Measurements from ENCODE around the gene SORT1.

Gene SORT1

DNA sequence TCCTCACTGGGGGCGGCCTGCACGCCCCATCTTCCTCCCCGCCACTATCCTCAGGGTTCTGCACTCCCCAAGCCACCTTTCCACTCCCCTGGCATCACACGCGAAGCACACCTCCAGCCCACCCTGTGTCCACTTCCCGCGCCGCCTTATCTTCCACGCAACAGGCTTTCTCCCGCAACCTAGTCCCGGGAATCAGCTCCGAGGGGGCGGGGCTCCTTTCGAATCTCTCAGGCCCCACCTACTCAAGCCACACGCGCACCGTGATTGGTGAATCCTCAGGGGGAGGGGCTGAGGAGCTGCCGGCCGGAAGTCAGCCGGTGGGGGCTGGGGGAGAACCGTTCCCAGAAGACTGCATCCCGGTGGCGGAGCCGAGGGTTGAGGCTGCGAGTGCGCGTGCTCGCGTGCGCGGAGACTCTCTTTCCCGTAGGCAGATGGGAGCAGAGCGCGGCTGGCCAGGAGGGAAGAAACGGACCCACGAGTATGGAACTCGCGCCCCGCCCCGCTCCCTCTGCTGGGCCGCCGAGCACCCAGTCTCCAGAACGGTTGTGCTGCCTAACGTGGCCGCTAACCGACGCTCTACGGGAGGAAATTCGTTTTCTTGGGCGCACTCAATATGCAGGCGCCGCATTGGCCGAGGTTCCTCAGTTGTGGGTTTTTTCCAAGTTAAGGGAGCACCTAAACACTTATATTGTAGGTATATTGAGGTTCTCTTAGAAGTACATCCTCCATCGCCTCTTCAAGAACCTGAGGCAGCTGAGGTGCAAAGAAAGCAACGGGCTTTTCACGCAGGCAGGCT, 114.6 kb downstream of the SORT1 start, which contains the start of gene PSRC1:
PSRC1 (minus strand) TSS at position 194 of the 796 bp plus-strand sequence.
- TF ChIP-seq, protein P1, sequence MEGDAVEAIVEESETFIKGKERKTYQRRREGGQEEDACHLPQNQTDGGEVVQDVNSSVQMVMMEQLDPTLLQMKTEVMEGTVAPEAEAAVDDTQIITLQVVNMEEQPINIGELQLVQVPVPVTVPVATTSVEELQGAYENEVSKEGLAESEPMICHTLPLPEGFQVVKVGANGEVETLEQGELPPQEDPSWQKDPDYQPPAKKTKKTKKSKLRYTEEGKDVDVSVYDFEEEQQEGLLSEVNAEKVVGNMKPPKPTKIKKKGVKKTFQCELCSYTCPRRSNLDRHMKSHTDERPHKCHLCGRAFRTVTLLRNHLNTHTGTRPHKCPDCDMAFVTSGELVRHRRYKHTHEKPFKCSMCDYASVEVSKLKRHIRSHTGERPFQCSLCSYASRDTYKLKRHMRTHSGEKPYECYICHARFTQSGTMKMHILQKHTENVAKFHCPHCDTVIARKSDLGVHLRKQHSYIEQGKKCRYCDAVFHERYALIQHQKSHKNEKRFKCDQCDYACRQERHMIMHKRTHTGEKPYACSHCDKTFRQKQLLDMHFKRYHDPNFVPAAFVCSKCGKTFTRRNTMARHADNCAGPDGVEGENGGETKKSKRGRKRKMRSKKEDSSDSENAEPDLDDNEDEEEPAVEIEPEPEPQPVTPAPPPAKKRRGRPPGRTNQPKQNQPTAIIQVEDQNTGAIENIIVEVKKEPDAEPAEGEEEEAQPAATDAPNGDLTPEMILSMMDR (IDR thresholded peaks at IDR 0.05; ENCODE audit: insufficient read depth, low read length, missing control alignments) = peak; percentile 89
- ChIA-PET POLR2A (interaction anchor here (0.9 to 1.4 kb wide), 4 partner anchors 10 to 93 kb away, joined by 3 to 5 read pairs (median 4); no protein-coding TSS in a partner anchor), CTCF (interaction anchor here (0.6 to 8.4 kb wide), 10 partner anchors 9 to 249 kb away, joined by 3 to 340 read pairs (median 4); partner anchors contain the start of genes CYB561D1 and SORT1)
- DNase-seq (ENCODE audit: low read depth, low spot score) = peak; percentile 74
- peak within 1 kb of the TSS; percentile 97 for H3K4me3 ChIP-seq (ENCODE audit: low read depth, low read length)

DNA sequence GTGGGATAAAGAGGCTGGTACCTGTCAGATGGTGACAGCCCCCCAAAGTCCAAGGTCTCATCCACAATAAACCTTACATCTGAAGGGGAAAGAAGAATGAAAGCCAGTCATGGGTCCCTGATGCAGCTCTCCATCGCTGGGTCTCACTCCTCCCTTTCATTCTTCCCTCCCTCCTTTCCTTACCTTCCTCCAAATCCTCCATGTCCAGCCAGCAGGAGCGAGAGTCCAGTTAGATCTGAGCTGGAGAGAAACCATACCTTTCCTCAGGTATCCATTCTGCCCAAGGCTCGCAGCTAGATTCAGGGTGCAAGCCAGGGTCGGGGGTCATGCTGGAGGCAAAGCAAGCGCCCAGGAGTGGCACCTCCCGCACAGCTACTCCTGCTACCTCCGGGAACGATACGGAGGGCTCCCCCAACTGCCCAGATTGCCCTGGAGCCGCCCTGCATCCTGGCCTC, 115.2 kb downstream of the SORT1 start:
- CTCF ChIA-PET = interaction anchor here (0.6 to 8.4 kb wide), 10 partner anchors 10 to 250 kb away, joined by 3 to 340 read pairs (median 4); partner anchors contain the start of genes CYB561D1 and SORT1
- POLR2A ChIA-PET = interaction anchor here (0.9 to 1.4 kb wide), 4 partner anchors 10 to 93 kb away, joined by 3 to 5 read pairs (median 4); no protein-coding TSS in a partner anchor

DNA sequence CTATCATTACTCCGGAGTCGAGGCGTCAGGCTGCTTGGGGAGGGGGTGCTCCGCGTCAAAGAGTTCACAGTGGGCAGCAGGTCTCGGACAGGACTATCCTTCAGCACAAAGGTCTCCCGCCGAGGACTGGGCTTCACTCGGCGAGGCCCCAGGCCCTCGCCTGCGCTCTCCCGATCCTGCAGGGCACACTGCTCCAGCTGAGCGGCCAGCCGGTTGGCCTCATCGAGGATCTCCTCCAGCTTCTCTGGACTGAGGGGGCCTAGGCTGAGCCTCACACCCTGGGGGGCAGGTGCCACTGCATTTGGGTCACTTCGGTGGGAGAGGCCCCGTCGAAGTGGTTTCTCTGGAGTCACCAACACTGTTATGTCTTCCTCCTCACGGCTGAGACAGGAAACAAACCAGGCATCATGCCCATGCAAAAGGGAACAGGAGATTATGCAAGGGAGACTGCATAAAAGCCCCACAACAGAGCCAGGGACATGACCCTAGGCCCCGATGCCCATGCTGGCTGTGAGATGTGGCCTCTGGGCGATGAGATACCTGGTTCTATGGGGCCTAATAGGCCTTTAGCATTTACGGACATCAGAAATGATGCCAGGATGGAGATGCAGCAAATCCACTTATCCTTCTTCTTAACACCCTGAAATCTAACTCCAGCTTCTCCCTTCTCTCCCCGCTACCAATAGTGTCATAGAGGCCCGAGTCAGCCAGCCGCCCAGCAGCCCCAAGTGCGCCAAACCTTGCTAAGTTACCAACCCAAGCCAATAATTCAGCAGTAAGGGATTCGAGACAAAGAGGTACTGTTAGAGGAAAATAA, 115.8 kb downstream of the SORT1 start:
- ChIA-PET CTCF (interaction anchor here (1.1 to 8.4 kb wide), 8 partner anchors 11 to 250 kb away, joined by 3 to 340 read pairs (median 4); partner anchors contain the start of genes CYB561D1 and SORT1), POLR2A (interaction anchor here (1.4 kb wide), 1 partner anchor 89 kb away, joined by 5 read pairs; no protein-coding TSS in a partner anchor)
- peak overlapping the region; percentile 97 for H3K4me3 ChIP-seq (ENCODE audit: low read depth, low read length)
- TF ChIP-seq, protein P1 (IDR thresholded peaks at IDR 0.05; ENCODE audit: insufficient read depth, low read length, missing control alignments) = no peak
- DNase-seq (ENCODE audit: low read depth, low spot score) = no peak

More for the DNA sequence above, 115.2 kb downstream of the SORT1 start:
- TF ChIP-seq, protein P1 (IDR thresholded peaks at IDR 0.05; ENCODE audit: insufficient read depth, low read length, missing control alignments) = no peak
- DNase-seq (ENCODE audit: low read depth, low spot score) = no peak
- peak overlapping the region; percentile 97 for H3K4me3 ChIP-seq (ENCODE audit: low read depth, low read length)

DNA sequence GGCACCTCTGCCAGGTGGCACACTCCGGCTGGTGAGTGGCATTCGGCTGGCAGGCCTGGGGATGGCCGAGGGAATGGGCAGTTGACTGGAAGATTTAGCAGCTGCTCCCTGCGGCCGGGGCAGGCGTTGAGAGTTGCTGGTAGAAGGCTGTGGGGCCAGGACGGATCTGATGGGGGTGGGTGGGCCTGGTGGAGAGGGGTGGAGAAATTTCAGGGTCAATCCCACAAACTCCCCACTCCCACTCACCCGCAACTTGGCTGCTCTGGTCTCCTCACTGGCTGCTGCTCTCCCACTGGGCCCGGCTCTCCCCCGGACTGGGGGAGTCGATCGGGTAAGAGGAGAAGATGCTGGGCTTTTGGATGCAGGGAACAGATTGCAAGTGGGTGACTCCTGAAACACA, 116.9 kb downstream of the SORT1 start:
- no peak for DNase-seq (ENCODE audit: low read depth, low spot score)
- no peak overlapping the region for H3K4me3 ChIP-seq (ENCODE audit: low read depth, low read length)
- ChIA-PET CTCF (interaction anchor here (1.1 to 8.4 kb wide), 2 partner anchors 112 to 120 kb away, joined by 3 to 340 read pairs; partner anchors contain the start of gene SORT1), POLR2A (no interaction called here)
- TF ChIP-seq, protein P1 (IDR thresholded peaks at IDR 0.05; ENCODE audit: insufficient read depth, low read length, missing control alignments) = no peak

DNA sequence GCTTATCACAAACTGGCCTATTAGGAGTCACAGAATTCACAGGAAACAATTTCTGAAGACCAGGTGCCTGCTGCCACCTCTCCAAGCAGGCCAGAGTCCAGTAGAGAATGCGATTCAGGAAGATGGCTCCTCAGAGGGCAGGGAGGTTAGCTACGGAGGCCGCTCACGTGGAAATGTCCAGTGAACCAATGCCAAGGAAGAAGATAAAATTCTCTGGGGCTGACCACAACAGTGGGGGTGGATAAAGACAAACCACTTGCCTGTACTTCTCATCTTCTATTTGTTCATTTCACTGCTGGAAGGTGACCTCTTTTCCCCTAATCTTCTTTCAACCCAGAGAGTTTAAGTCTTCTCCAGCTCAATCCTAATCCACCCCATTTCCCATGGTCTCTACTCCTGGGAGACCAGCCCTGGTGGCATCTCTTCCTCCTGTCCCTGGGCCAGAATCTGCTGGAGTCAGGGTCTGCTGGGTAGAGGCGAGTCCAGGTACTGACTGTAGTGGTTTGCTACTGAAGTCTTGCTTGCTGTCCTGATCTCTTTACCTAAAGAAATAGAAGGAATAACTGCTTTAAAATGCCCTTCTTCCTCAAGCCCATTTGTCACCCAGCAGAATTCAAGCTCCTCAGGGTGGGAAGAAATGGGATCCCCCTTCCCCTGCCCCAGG, 118.0 kb downstream of the SORT1 start:
- TF ChIP-seq, protein P1 (IDR thresholded peaks at IDR 0.05; ENCODE audit: insufficient read depth, low read length, missing control alignments) = no peak
- CTCF ChIA-PET = interaction anchor here (0.9 to 8.4 kb wide), 14 partner anchors 10 to 252 kb away, joined by 3 to 340 read pairs (median 5); partner anchors contain the start of genes CELSR2, CYB561D1, MYBPHL and SORT1
- DNase-seq (ENCODE audit: low read depth, low spot score) = no peak
- POLR2A ChIA-PET = interaction anchor here (1.1 kb wide), 1 partner anchor 118 kb away, joined by 6 read pairs; the partner anchor contains the start of gene SORT1
- H3K4me3 ChIP-seq (ENCODE audit: low read depth, low read length) = no peak overlapping the region
